Inferior parietal cortex (tissue), 1 donor: Measurements from ENCODE around the gene SPATA7.

Source experiments
- DNase-seq: peaks from one replicate; pipeline ENCODE4 v3.0.0-alpha.2; 2016; ENCODE audit errors: extremely low spot score

SPATA7 gene

DNA sequence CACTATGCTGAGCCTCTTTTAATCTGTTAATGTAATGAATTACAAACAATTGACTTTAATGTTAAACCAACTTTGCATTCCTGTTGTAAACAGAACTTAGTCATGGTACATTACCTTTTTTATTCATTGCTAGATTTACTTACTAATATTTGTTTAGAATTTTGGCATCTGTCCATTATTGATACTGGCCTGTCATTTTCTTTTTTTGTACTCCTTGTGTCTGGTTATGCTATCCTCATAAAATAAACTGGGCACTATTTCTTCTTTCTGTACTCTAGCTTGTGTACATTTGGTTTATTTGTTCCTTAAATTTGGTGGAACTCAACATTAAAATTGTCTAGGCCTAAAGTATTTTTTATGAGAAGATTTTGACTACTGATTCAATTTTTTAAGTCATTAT is 32.1 kb downstream of the SPATA7 start:
- no peak for DNase-seq

DNA sequence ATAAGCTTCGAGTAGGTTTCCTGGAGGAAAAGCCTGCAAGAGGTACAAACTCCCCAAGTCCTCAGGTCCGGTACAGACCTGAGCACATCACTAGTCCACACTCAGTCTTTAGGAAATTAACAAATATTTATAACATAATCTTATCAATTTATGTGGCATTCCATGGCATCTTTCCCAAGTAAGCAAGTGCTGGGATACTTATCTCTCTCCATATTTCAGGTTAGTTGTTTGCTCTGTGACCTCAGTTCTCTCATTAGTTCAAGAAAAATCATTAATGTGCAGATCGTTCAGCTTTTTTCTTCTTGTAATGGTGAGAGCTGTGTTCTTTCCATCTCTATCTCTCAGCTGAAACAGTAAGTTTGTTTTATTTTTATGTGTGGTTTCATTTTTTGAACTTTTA is 34.7 kb downstream of the SPATA7 start:
- no peak for DNase-seq

DNA sequence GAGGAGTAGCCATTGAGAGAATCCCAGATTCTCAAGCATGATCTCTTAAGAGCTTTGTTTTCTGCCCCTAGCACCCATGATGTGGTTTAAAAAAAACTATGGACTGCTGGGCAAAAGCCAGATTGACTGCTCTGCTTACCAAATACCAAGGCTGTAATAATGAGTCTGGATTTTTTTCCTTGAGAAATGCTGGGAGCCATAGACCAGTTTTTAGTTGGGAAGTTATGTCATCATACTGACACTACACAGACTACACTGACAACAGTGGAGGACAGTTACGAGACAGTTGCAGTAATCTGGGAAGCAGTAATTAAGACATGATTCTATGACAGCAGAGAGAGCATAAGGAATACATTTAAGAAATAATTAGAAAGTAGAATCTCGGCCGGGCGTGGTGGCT is 35.8 kb downstream of the SPATA7 start:
- no peak for DNase-seq

DNA sequence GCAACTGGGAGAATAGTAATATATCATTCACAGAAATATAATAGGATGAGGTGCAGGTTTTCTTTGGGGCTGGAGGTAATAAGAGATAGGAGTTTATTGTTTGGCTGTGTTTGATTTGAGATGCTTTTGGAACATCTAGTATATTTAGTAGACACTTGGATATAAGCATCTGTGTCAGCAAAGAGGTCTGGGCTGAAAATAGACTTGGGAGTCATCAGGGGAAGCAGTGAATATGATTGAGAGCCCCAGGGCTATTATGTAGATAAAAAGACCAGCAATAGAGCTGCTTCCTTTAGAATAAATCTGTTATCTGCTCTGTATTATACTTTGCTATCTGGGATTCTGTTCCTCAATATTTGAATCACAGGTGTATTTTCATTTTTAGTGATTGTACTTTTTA is 36.6 kb downstream of the SPATA7 start:
- DNase-seq, result no peak

DNA sequence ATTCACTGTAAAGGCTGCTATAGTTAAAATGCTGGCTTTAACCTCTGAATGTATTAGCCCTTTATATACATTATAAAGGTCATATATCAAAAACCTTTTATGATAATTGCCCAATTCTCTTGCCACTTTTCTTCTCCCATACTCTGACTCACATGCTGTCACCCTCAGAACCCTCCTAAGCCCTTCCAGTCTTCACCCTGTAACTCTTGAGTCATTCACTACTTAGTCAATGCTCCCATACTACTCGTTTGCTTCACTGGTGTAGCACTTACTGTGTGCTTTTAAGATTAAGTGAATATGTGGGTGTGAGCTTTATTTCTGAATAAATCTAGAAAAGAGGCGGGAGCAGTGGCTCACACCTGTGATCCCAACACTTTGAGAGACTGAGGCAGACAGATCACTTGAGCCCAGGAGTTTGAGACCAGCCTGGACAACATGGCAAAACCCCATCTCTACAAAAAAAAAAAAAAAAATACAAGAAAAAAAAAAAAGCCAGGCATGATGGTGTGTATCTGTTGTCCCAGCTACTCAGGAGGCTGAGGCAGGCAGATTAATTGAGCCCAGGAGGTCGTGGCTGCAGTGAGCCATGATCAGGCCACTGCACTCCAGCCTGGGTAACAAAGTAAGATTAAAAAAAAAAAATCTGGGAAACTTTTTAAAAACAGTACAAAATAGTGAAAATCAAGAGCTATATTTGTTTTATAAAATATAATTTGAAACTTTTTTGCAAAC is 37.6 kb downstream of the SPATA7 start:
- DNase-seq, result no peak

DNA sequence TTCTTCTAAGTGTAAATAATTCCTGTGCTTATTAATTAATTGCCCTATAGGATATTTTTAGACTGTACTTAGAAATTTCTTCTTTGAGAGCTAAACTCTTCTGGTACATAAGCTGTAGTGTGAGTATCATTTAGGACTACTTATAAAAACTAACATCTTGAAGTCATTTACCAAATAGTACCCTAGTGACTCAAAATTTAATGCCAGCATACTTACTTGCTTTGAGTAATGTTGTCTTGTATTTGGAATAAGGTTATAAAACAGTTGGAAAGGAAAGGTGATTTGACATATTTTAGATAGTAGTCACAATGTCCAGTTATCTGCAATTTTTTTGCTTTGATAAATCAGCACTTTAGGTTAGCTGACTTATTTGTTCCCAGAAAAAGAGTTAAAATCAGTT is 39.1 kb downstream of the SPATA7 start:
- no peak for DNase-seq

DNA sequence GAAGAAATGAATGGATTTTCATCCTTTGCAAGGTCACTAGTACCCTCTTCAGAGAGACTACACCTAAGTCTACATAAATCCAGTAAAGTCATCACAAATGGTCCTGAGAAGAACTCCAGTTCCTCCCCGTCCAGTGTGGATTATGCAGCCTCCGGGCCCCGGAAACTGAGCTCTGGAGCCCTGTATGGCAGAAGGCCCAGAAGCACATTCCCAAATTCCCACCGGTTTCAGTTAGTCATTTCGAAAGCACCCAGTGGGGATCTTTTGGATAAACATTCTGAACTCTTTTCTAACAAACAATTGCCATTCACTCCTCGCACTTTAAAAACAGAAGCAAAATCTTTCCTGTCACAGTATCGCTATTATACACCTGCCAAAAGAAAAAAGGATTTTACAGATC is 40.8 kb downstream of the SPATA7 start:
- no peak for DNase-seq

DNA sequence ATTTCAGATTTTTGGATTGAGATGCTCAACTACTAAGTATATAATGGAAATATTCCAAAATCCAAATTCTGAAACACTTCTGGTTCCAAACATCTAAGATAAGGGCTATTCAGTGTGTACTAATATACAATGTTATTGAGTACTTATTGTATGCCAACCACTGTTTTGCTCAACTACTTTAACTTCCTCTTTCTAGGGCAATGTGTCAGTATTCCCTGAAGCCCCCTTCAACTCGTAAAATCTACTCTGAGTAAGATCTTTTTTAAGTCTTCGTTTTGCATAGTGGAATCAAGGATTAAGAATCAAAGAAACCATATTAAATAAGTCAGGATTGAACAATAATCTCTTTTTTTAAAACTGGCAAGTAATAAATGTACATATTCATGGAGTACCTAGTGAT is 45.5 kb downstream of the SPATA7 start:
- no peak for DNase-seq

DNA sequence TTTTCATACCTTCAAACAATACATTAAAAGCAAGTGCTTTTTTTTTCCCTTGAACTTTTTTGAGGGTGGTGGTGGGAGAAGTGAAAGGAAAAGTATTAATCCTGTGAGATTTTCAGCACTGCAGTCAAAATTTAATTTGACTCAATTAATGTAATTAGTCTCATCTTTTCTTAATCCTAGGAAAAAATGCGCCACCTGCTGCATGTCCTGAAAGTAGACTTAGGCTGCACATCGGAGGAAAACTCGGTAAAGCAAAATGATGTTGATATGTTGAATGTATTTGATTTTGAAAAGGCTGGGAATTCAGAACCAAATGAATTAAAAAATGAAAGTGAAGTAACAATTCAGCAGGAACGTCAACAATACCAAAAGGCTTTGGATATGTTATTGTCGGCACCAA is 52.2 kb downstream of the SPATA7 start:
- no peak for DNase-seq

DNA sequence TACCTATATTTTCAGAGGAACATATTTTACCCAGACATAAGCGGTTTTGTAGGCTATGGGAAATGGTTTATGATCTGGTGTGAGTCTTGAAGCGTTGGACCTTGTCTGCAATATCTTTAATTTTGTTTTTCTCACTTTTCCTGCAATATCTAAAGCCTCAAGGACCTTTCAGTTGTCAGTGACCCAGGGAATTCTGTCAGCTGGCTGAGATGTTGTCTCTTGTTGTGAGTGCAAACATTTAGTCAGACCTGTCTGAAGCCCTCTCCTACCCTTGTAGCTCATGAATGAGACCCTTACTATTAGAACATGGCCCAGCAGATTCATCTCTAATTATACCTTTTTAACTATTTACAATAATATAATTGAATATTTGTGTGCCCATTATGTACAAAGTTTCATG is 53.6 kb downstream of the SPATA7 start:
- no peak for DNase-seq

DNA sequence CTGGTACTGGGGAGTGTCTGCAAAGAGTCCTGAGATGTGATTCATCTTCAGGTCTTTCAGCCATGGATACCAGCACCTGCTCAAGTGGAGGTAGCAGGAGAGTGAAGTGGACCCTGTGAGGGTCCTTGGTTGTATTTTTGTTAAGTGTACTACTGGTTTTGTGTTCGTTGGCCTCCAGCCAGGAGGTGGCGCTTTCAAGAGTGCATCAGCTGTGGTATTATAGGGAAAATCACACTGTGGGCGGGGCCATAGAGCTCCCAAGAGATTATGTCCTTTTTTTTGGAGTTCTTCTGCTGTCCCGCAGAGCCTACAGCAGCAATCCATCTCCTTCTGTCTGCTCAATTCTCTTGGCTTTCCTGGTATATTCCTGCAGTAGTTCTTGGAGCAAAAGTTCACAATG is 66.8 kb downstream of the SPATA7 start:
- no peak for DNase-seq

DNA sequence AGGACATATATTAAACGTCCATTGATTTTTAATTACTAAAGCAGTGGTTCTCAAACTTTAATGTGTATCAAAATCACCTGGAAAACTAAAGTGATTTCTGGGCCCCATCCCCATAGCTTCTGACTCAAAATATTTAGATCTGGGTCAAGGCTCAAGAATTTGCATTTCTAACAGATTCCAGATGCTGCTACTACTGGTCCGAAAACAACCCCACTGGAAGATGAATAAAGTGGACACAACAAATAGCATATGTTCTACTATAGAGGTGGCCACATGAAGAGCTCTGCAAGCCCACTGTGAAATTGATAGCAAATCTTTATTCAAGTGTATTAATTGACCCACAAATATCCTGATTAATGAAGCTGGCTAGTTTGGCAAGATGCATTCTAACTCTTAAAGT is 69.4 kb downstream of the SPATA7 start:
- DNase-seq, result no peak

DNA sequence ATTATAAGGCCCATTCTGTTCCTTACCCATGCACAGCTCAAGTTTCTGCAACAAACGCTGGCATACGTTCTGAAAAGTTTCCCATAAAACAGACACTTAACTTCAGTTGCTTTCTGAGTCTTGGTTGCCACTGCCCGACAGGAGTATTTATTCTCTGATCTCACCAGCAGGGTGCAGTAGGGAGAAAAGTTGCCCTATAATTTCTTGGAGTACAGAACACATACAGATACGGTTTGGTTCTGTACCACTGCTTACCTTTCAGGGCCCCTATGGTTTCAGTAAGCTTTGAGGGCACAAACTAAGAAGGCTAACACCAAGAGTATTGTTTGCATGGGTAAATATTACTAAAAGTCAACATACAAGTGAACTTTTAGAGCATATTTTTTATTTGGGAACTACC is 77.9 kb downstream of the SPATA7 start:
- no peak for DNase-seq

DNA sequence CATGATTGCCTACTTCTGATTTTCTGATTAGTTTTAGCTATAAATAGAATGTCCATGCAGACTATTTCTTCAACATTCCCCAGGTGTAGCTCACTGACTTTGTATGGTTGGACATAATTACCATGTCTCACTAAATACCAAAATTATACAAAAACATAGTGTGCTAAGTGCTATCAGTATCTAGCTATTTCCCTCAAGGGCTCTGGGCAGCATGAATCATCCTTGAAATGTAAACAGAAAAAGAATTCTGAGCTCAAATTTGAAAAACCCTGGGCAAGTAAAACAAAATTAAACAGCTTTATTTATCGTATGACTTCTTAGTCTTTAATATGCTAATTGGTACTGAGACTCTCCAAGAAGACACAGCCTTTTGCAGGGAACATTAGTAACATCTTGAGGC is 82.9 kb downstream of the SPATA7 start:
- DNase-seq, result no peak

DNA sequence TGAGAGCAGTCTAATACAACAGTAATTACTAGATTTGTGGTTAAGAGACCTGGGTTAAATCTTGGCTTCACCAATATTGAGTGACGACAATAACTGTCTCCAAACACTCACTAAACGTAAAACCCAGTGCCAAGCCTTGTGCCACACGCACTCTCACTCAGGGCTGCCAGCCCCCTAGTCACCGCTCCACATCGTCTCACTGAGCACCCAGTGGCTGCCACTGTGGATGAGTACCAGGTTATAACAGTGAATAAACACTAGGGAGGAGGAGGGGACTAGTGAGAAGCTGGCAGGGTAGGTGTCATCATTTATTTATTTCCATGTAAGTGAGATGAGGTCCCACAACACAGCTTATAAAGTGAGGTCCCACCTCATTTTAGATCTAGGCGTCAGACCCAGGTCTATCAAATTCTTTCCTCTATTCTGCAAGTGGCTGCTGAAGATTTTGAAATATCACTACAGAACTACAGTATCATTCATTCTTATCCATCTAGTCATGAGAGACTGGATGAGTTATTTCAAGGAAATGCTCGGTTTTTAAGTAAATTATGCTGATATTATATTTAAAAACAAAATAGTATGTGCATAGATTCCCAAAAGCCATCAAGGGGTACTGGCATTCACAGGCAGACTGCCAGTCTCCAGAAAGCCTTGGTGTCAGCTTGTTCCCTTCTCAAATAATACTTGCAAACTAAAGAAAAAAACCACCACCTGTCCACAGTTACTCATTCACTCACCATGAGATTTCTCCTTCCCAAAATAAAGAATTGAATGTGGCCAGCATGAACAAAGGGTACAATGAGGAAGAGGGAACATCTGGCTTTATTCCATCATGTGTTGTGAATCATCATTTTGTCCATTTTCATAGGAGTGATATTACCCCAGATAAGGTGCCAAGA is 85.3 kb downstream of the SPATA7 start:
- peak; percentile 67 for DNase-seq

DNA sequence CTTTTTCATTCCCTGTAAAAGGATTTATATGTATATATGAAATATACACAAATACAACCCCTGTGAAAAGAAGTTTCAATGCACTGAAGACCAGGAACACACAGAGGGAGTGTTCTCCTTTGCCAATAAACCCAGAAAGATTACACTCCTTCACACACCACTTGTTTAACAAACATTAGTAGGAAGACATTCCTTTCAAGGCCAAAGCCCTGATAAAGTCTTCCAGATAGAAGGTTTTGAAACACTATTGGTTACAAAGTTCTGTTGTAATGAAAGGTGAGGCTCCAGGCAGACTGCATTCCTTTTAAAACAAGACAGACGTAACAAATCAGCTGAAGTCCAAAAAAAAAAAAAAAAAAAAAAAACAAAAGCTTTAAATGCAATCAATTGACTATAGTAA is 88.3 kb downstream of the SPATA7 start:
- no peak for DNase-seq

DNA sequence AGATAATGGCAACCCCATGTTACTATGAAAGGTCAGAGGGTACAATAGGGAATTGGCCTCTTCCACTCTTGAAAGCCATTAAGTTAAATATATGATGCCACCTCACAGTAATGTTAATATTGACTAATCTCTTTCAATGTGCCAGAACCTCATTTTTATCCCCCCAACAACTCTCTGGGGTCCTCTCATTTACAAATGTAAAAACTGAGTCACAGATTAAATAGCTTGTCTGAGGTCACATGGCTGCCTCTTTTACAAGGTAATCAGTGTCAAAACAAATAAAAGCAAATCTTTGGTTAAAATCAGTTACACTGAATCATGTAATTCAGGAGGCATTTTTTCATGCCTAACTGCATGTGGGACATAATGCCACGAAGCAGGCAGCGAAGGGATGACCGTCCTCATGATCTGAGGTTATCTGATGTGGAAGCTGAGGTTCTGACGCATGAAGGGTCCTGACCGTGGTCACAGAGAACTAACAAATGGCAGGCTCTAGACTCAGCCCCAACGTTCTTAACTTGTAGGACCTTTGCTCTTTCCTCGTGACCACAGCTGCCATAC is 90.8 kb downstream of the SPATA7 start:
- DNase-seq, result no peak

DNA sequence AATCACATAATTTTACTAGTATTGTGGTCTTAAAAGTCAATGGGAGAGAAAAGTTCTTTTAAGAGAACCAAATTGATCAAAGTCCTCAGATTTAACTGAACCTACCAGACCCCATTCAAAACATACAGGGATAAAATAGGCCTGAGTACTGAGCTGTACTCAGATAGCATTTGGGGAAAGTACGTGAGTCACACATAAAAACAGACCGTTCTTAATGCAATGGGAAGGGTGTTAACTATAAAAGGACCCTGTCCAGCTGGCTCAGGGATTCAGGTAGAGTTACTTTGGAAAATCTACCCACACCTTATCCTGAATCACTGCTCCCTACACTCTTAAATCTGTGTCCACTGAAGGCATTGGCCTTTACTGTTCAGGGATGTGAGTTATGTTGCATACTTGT is 91.4 kb downstream of the SPATA7 start:
- DNase-seq, result no peak

DNA sequence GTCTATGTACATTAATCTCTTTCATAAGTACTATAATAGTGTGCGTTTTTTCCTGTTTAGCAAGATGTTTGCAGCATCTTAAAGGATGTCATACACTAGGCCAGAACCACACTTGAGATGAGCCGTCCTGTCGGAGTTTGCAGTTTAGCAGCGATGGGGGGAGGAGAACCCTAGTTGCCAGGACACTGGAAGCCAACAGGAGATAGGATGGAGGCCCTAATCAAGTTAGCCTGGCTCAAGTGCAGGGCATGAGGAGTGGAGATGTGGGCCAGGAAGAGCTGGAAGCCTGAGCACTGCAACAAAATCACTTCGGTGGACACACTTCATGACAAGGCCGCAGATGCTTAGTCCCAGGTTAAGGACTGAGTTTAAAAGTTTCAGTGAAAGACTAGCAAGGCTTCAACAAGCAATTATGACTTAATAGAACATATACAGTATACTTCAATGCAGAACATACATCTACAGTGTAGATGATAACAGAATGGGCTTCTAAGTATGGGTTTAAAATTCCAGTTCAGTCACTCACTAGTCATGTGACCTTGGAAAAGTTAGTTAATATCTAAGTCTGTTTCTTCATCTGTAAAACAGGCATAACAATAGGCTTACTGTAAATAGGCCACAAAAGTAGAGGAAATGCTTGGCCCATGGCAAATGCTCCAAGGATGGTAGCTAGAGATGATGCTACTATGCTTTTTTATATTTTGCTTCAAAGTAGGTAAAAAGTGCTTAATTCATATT is 92.2 kb downstream of the SPATA7 start:
- no peak for DNase-seq

DNA sequence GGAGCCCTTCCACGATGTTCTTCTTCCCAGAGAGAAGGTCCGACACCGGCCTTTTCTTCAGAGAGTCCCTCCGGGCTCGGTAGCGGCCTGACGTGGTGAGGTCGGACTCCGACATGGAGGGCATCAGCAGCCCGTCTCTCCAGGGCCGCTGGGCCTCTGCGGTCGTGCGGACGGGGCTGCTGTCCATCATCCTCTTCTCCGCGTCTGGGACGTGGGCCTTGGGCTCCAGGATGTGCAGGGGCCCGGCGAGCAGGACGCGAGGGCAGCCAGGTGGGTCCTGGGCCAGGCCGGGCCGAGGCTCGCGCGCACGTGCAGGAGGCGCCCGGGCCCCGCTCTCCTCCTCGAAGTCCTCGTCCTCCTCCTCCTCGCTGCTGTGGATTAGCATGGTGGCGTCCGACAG is 93.5 kb downstream of the SPATA7 start:
- DNase-seq, result no peak

DNA sequence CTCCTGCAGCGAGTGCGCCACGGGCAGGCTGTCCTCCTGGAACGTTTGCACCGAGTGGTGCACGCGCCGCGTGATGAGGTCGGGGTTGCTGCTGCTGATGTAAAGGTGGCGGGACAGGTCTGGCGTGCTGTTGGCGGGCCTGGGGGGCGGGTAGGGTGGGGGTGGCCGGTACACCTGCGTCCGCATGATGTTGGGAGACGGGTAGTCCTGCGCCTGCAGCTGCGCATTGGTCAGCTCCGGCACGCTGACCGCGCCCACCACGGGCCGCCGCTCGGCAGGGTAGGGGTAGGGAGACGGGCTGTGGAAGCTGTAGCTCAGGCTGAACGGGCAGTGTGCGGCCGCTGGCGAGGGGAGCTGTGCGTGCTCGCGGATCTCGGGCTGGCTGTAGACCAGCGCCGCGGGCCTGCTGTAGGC is 94.1 kb downstream of the SPATA7 start:
- DNase-seq, result no peak

DNA sequence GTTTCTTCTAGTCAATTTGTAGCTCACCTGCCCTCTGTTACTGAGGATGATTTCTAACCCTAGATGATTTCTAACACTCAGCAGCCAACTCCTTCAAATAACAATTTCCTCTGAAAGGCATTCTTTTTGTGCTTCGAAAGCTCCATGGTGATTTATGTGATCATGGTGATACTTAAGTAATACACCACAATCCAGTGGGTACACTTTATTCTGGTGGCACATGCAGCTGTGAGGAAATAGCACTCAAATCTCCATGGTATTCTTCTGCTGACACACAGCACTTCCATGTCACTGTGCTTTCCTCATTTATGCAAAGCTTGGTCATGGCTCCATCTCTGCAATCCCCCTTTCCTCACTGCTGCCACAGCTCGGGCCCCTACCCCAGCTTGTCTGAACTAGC is 95.6 kb downstream of the SPATA7 start:
- DNase-seq, result no peak
